HepG2 (cell line): ENCODE data around the gene ZNF786. TPM values are rescaled to one million over a fixed set of nuclear protein-coding genes. Genes with fewer than 3 reads are reported as not detected.

ENCODE experiments used
- HMGXB4 ChIP-seq, 2 experiments: sonication (generic) in 1 of 2; formaldehyde crosslinking in 1 of 2; IDR thresholded peaks; 2 replicates each; pipeline versions ENCODE4 v1.4.0 to v1.6.1; 2018 to 2020; ENCODE audit warnings: missing genetic modification reagents in 2 of 2, borderline replicate concordance in 1 of 2, low read depth in 1 of 2, mild to moderate bottlenecking in 1 of 2, missing biosample characterization in 1 of 2
- HNRNPH1 ChIP-seq: fragments of 200-400 bp; formaldehyde crosslinking; optimal IDR thresholded peaks from 2 replicates; pipeline ENCODE3; 2017; ENCODE audit warnings: mild to moderate bottlenecking, low read depth, low read length
- NKX3-1 ChIP-seq: sonication (generic); formaldehyde crosslinking; IDR thresholded peaks from 2 replicates; pipeline ENCODE4 v1.5.0; 2020; ENCODE audit warnings: missing genetic modification reagents
- SAP130 ChIP-seq: IDR thresholded peaks from 2 replicates; pipeline ENCODE4 v1.6.1; 2016; ENCODE audit warnings: low read depth
- YEATS2 ChIP-seq: sonication (generic); formaldehyde crosslinking; IDR thresholded peaks from 2 replicates; pipeline ENCODE4 v1.4.0; 2020; ENCODE audit warnings: missing genetic modification reagents, borderline replicate concordance
- ZBTB38 ChIP-seq: sonication (generic); formaldehyde crosslinking; IDR thresholded peaks from 2 replicates; pipeline ENCODE4 v1.5.1; 2020; ENCODE audit warnings: mild to moderate bottlenecking, missing genetic modification reagents
- ZBTB40 ChIP-seq, 2 experiments: fragments of 450-650 bp in 1 of 2; sonication (generic) in 1 of 2; formaldehyde crosslinking in 1 of 2; IDR thresholded peaks; 2 replicates each; pipeline versions ENCODE4 v1.6.1 to v1.8.0; 2016 to 2022; ENCODE audit warnings: antibody characterized with exemption in 1 of 2, mild to moderate bottlenecking in 1 of 2, missing genetic modification reagents in 1 of 2
- ZC3H13 ChIP-seq: sonication (generic); formaldehyde crosslinking; IDR thresholded peaks from 2 replicates; pipeline ENCODE4 v1.8.1; 2023; ENCODE audit warnings: mild to moderate bottlenecking, missing genetic modification reagents, moderate library complexity
- ZFP36 ChIP-seq: fragments of 150-350 bp; IDR thresholded peaks from 2 replicates; pipeline ENCODE4 v1.6.1; 2018; ENCODE audit warnings: borderline replicate concordance, low read length, low read depth; ENCODE audit not compliant: partially characterized antibody
- ZNF138 ChIP-seq: sonication (generic); formaldehyde crosslinking; IDR thresholded peaks from 2 replicates; pipeline ENCODE4 v1.5.0; 2020; ENCODE audit warnings: mild to moderate bottlenecking, low read depth, missing genetic modification reagents
- ZNF704 ChIP-seq: sonication (generic); formaldehyde crosslinking; IDR thresholded peaks from 2 replicates; pipeline ENCODE4 v1.8.1; 2023; ENCODE audit warnings: mild to moderate bottlenecking, inconsistent platforms, moderate library complexity, missing genetic modification reagents, borderline replicate concordance
- ZNF724P ChIP-seq: sonication (generic); formaldehyde crosslinking; IDR thresholded peaks from 2 replicates; pipeline ENCODE4 v1.8.0; 2022; ENCODE audit warnings: missing genetic modification reagents, borderline replicate concordance
- ZNF839 ChIP-seq: sonication (generic); formaldehyde crosslinking; IDR thresholded peaks from 2 replicates; pipeline ENCODE4 v1.4.0; 2020; ENCODE audit warnings: missing genetic modification reagents, mild to moderate bottlenecking, borderline replicate concordance
- ZNF891 ChIP-seq: sonication (generic); formaldehyde crosslinking; IDR thresholded peaks from 2 replicates; pipeline ENCODE4 v1.5.0; 2020; ENCODE audit warnings: mild to moderate bottlenecking, missing genetic modification reagents
- ZSCAN21 ChIP-seq: sonication (generic); formaldehyde crosslinking; IDR thresholded peaks from 2 replicates; pipeline ENCODE4 v1.8.0; 2022; ENCODE audit warnings: mild to moderate bottlenecking, missing genetic modification reagents, moderate library complexity, borderline replicate concordance
- polyA plus RNA-seq, 8 experiments: library from polyadenylated mRNA; depleted of rRNA in 3 of 8; stranded (reverse) in 7 of 8; unstranded in 1 of 8; fragments of >200 nt; fragmentation: Illumina TruSeq in 4 of 8; extraction: Trizol in 4 of 8; gene quantifications; 2 replicates each; pipeline versions ENCODE4 v1.2.1 to v1.2.3, GENCODE V29; 2011 to 2016; ENCODE audit warnings: low read depth in 4 of 8, missing spikeins in 1 of 8, mixed read lengths in 1 of 8; ENCODE audit not compliant: insufficient read depth in 1 of 8
- total RNA-seq, 5 experiments: library from RNA; depleted of rRNA; stranded (reverse); fragments of >200 nt; fragmentation: Illumina TruSeq; extraction: Trizol; gene quantifications; 2 replicates each; pipeline ENCODE4 v1.2.3, GENCODE V29; 2016; ENCODE audit warnings: low read depth in 1 of 5

ZNF786 gene
- total and polyA plus RNA-seq, 2 of the 13 experiments (the other 11 are each of a cell fraction or from before 2014, with no cell fraction given), result 2.0 to 4.0 TPM

GRCh38 chr7:149090397-149091195 lies at the start of gene ZNF786 (continued):
- no peak for TF ChIP-seq ZBTB40 (IDR thresholded peaks at IDR 0.05)
- TF ChIP-seq ZBTB40 (CRISPR knock-in tag; IDR thresholded peaks at IDR 0.05), result peak; percentile 49; the same call in 1 of the 2 replicates
- TF ChIP-seq HNRNPH1, result peak; percentile 31
- peak; percentile 60 for TF ChIP-seq NKX3-1
- peak; percentile 99 to 100 for TF ChIP-seq HMGXB4 (CRISPR knock-in tag; IDR thresholded peaks at IDR 0.05; ENCODE audit: borderline replicate concordance in 1 of 2, low read depth in 1 of 2)
- no peak for TF ChIP-seq YEATS2 (CRISPR knock-in tag)
- TF ChIP-seq ZC3H13, result peak; percentile 76
- 0 out of 2 replicates have a peak, but pooled peaks have one; percentile 17 for TF ChIP-seq ZNF839 (CRISPR knock-in tag)
- TF ChIP-seq SAP130 (CRISPR knock-in tag), result peak; percentile 69
- no peak; the same call in 1 of the 2 replicates for TF ChIP-seq ZNF704 (CRISPR knock-in tag)
- TF ChIP-seq ZFP36, result no peak
- TF ChIP-seq ZSCAN21 (CRISPR knock-in tag), result peak; percentile 56
- peak; percentile 60; the same call in 1 of the 2 replicates for TF ChIP-seq ZNF724P
- 0 out of 2 replicates have a peak, but pooled peaks have one; percentile 45 for TF ChIP-seq ZNF138
- peak; percentile 70; the same call in 1 of the 2 replicates for TF ChIP-seq ZNF891 (CRISPR knock-in tag)
- peak; percentile 86; the same call in 1 of the 2 replicates for TF ChIP-seq ZBTB38 (CRISPR knock-in tag)
